Measurements from ENCODE around the gene RPAP3.

DNA sequence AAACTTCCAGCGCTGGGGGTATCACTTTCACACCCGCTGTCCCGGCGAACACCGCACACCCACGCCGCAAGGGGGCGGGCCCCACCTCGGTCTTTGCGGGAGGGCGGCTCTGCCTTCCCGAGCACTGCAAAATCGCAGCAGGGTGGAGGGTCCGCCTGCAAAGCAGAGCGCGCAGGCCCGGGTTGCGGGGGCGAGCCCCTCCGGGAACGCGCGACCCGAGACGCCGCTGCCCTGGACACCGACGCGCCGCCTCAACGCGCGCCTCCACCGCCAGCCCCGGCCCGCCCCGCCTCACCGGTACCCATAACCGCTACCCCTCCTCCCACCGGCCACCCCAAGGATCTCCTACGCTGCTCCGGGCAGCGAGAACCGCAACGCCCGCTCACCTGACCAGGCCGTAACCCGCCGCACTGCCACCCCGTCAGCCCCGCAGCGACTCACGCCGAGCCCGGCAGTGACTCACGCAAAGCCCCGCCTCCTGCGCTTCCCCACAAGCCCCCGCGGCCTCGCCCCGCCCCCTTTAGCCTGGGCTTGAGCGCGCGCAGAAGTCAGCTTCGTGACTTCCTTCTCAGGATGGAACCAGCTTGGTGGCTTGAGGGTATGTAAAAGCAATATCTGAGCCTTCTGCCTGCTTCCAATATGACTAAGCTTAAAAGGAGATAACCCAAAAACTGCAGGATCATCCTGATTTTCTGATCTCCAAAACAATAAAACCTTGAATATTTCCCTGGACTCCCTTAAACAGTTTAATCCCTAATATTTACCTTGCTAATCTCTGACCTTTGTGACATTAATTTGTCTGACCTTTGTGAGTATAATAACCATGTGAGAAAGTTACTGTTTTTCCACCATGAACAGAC lies at the start of gene RPAP3:
- TF ChIP-seq, protein P1, sequence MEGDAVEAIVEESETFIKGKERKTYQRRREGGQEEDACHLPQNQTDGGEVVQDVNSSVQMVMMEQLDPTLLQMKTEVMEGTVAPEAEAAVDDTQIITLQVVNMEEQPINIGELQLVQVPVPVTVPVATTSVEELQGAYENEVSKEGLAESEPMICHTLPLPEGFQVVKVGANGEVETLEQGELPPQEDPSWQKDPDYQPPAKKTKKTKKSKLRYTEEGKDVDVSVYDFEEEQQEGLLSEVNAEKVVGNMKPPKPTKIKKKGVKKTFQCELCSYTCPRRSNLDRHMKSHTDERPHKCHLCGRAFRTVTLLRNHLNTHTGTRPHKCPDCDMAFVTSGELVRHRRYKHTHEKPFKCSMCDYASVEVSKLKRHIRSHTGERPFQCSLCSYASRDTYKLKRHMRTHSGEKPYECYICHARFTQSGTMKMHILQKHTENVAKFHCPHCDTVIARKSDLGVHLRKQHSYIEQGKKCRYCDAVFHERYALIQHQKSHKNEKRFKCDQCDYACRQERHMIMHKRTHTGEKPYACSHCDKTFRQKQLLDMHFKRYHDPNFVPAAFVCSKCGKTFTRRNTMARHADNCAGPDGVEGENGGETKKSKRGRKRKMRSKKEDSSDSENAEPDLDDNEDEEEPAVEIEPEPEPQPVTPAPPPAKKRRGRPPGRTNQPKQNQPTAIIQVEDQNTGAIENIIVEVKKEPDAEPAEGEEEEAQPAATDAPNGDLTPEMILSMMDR (IDR thresholded peaks at IDR 0.05 in 8 of 11, conservative IDR thresholded peaks at IDR 0.05 in 3 of 11): peak; percentile 37 to 83 (median 68)
- TF ChIP-seq POLR2A (IDR thresholded peaks at IDR 0.05): peak; percentile 63 to 88 (median 75)

Measured in spleen (tissue), 7 donors.